ENCODE results near the gene FHOD3. TPM values are rescaled to one million over a fixed set of nuclear protein-coding genes. Genes with fewer than 3 reads are reported as not detected.

The FHOD3 gene
- total and polyA plus RNA-seq, 2 of the 8 experiments (the other 6 are each of a cell fraction or from before 2014, with no cell fraction given) = 9.7 to 10.5 TPM

DNA sequence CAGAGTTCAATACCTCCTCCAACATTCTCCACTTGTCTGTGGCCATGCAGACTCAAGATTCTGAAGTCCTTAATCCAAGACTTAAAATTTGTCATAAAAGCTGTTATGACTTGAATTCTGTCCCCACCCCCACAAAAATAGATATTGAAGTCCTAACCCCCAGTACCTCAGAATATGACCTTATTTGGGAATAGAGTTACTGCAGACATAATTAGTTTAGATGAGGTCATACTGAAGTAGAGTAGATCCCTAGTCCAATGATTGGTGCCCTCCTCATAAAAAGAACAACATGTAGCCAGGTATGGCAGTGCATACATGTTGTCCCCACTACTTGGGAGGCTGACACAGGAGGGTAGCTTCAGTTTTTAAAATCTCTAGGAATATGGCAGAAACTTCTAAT is 522.1 kb downstream of the FHOD3 start (continued):
- TF ChIP-seq KDM1A (IDR thresholded peaks at IDR 0.05; ENCODE audit: borderline replicate concordance, low read length) (no peak), CREB1 (IDR thresholded peaks at IDR 0.05) (no peak), SP4 (IDR thresholded peaks at IDR 0.05; ENCODE audit: low read length) (no peak), CHD2 (IDR thresholded peaks at IDR 0.05; ENCODE audit: low read length) (no peak), CTBP2 (IDR thresholded peaks at IDR 0.05; ENCODE audit: borderline replicate concordance, insufficient read depth, insufficient read length, low read length) (no peak), CEBPB (IDR thresholded peaks at IDR 0.05; ENCODE audit: low read depth, low read length) (no peak)
- TF ChIP-seq, protein P1, sequence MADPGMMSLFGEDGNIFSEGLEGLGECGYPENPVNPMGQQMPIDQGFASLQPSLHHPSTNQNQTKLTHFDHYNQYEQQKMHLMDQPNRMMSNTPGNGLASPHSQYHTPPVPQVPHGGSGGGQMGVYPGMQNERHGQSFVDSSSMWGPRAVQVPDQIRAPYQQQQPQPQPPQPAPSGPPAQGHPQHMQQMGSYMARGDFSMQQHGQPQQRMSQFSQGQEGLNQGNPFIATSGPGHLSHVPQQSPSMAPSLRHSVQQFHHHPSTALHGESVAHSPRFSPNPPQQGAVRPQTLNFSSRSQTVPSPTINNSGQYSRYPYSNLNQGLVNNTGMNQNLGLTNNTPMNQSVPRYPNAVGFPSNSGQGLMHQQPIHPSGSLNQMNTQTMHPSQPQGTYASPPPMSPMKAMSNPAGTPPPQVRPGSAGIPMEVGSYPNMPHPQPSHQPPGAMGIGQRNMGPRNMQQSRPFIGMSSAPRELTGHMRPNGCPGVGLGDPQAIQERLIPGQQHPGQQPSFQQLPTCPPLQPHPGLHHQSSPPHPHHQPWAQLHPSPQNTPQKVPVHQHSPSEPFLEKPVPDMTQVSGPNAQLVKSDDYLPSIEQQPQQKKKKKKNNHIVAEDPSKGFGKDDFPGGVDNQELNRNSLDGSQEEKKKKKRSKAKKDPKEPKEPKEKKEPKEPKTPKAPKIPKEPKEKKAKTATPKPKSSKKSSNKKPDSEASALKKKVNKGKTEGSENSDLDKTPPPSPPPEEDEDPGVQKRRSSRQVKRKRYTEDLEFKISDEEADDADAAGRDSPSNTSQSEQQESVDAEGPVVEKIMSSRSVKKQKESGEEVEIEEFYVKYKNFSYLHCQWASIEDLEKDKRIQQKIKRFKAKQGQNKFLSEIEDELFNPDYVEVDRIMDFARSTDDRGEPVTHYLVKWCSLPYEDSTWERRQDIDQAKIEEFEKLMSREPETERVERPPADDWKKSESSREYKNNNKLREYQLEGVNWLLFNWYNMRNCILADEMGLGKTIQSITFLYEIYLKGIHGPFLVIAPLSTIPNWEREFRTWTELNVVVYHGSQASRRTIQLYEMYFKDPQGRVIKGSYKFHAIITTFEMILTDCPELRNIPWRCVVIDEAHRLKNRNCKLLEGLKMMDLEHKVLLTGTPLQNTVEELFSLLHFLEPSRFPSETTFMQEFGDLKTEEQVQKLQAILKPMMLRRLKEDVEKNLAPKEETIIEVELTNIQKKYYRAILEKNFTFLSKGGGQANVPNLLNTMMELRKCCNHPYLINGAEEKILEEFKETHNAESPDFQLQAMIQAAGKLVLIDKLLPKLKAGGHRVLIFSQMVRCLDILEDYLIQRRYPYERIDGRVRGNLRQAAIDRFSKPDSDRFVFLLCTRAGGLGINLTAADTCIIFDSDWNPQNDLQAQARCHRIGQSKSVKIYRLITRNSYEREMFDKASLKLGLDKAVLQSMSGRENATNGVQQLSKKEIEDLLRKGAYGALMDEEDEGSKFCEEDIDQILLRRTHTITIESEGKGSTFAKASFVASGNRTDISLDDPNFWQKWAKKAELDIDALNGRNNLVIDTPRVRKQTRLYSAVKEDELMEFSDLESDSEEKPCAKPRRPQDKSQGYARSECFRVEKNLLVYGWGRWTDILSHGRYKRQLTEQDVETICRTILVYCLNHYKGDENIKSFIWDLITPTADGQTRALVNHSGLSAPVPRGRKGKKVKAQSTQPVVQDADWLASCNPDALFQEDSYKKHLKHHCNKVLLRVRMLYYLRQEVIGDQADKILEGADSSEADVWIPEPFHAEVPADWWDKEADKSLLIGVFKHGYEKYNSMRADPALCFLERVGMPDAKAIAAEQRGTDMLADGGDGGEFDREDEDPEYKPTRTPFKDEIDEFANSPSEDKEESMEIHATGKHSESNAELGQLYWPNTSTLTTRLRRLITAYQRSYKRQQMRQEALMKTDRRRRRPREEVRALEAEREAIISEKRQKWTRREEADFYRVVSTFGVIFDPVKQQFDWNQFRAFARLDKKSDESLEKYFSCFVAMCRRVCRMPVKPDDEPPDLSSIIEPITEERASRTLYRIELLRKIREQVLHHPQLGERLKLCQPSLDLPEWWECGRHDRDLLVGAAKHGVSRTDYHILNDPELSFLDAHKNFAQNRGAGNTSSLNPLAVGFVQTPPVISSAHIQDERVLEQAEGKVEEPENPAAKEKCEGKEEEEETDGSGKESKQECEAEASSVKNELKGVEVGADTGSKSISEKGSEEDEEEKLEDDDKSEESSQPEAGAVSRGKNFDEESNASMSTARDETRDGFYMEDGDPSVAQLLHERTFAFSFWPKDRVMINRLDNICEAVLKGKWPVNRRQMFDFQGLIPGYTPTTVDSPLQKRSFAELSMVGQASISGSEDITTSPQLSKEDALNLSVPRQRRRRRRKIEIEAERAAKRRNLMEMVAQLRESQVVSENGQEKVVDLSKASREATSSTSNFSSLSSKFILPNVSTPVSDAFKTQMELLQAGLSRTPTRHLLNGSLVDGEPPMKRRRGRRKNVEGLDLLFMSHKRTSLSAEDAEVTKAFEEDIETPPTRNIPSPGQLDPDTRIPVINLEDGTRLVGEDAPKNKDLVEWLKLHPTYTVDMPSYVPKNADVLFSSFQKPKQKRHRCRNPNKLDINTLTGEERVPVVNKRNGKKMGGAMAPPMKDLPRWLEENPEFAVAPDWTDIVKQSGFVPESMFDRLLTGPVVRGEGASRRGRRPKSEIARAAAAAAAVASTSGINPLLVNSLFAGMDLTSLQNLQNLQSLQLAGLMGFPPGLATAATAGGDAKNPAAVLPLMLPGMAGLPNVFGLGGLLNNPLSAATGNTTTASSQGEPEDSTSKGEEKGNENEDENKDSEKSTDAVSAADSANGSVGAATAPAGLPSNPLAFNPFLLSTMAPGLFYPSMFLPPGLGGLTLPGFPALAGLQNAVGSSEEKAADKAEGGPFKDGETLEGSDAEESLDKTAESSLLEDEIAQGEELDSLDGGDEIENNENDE (IDR thresholded peaks at IDR 0.05; ENCODE audit: insufficient replicate concordance, low read length) = no peak
- TF ChIP-seq, protein P2, sequence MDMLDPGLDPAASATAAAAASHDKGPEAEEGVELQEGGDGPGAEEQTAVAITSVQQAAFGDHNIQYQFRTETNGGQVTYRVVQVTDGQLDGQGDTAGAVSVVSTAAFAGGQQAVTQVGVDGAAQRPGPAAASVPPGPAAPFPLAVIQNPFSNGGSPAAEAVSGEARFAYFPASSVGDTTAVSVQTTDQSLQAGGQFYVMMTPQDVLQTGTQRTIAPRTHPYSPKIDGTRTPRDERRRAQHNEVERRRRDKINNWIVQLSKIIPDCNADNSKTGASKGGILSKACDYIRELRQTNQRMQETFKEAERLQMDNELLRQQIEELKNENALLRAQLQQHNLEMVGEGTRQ (IDR thresholded peaks at IDR 0.05; ENCODE audit: low read length) = no peak
